ENCODE data around the gene LUZP2.

- TF ChIP-seq CTCF (IDR thresholded peaks at IDR 0.05), result no peak
- no peak for TF ChIP-seq NRF1 (IDR thresholded peaks at IDR 0.05; ENCODE audit: low read depth, low read length)
- TF ChIP-seq JUND (IDR thresholded peaks at IDR 0.05), result no peak
- TF ChIP-seq, protein P1, sequence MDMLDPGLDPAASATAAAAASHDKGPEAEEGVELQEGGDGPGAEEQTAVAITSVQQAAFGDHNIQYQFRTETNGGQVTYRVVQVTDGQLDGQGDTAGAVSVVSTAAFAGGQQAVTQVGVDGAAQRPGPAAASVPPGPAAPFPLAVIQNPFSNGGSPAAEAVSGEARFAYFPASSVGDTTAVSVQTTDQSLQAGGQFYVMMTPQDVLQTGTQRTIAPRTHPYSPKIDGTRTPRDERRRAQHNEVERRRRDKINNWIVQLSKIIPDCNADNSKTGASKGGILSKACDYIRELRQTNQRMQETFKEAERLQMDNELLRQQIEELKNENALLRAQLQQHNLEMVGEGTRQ (IDR thresholded peaks at IDR 0.05; ENCODE audit: borderline replicate concordance, low read depth, low read length), result no peak
Observed at GRCh38 chr11:24793479-24793878, 296.6 kb downstream of the LUZP2 start.

All from SK-N-SH (cell line).